Endothelial cell (in vitro differentiated cells): ENCODE results near the gene OCEL1. TPM values are rescaled to one million over a fixed set of nuclear protein-coding genes. Genes with fewer than 3 reads are reported as not detected.

ENCODE experiments used
- DNase-seq: peaks from one replicate; pipeline ENCODE4 v3.0.0; 2021; ENCODE audit warnings: low spot score
- H3K27ac Mint-ChIP-seq: one replicate; pipeline ENCODE4 v1.8.0; 2021; ENCODE audit warnings: mixed read lengths, inconsistent platforms; ENCODE audit not compliant: unreplicated experiment
- H3K27me3 Mint-ChIP-seq: one replicate; pipeline ENCODE4 v1.8.0; 2021; ENCODE audit warnings: mild to moderate bottlenecking, moderate library complexity, mixed read lengths, inconsistent platforms; ENCODE audit not compliant: unreplicated experiment
- H3K36me3 Mint-ChIP-seq: one replicate; pipeline ENCODE4 v1.8.0; 2021; ENCODE audit warnings: mild to moderate bottlenecking, low read depth, mixed read lengths, inconsistent platforms; ENCODE audit not compliant: unreplicated experiment
- H3K4me1 Mint-ChIP-seq: one replicate; pipeline ENCODE4 v1.8.0; 2021; ENCODE audit warnings: mild to moderate bottlenecking, mixed read lengths, inconsistent platforms; ENCODE audit not compliant: unreplicated experiment
- H3K4me3 Mint-ChIP-seq: one replicate; pipeline ENCODE4 v1.8.0; 2021; ENCODE audit warnings: mild to moderate bottlenecking, mixed read lengths, inconsistent platforms; ENCODE audit not compliant: unreplicated experiment
- H3K9me3 Mint-ChIP-seq: one replicate; pipeline ENCODE4 v1.8.0; 2021; ENCODE audit warnings: mixed read lengths, inconsistent platforms; ENCODE audit not compliant: unreplicated experiment
- CTCF ChIP-seq: fragments of 200-600 bp; sonication (generic); IDR thresholded peaks from one replicate; pipeline ENCODE4 v1.5.0; 2021; ENCODE audit warnings: antibody characterized with exemption; ENCODE audit not compliant: unreplicated experiment
- total RNA-seq: library from RNA; stranded (reverse); fragmentation: NEBNext Ultra II Directional; extraction: Animal tissue kit (Norgen Biotek cat#: 25700); gene quantifications from one replicate; pipeline ENCODE4 v1.2.1, GENCODE V29; 2021; ENCODE audit not compliant: unreplicated experiment

Gene OCEL1
- total RNA-seq, 1 donor from 2014 or later, result 16.5 TPM

GRCh38 chr19:17209126-17210036, 16.6 kb upstream of the OCEL1 start:
- Mint-ChIP-seq H3K9me3 (no peaks in the 10 kb centered on the region), H3K4me1 (peaks cover 1% of the 10 kb centered on the region), H3K36me3 (peaks cover 23% of the 10 kb centered on the region), H3K27ac (no peak overlapping the region), H3K4me3 (no peak overlapping the region), H3K27me3 (peaks cover 7% of the 10 kb centered on the region)
- no peak for TF ChIP-seq CTCF
- DNase-seq, result peak; percentile 58

GRCh38 chr19:17210296-17210695, 15.7 kb upstream of the OCEL1 start:
- H3K27ac Mint-ChIP-seq, result no peak overlapping the region
- H3K36me3 Mint-ChIP-seq, result peaks cover 23% of the 10 kb centered on the region
- peaks cover 6% of the 10 kb centered on the region for H3K4me1 Mint-ChIP-seq
- peaks cover 9% of the 10 kb centered on the region for H3K27me3 Mint-ChIP-seq
- no peak overlapping the region for H3K4me3 Mint-ChIP-seq
- H3K9me3 Mint-ChIP-seq, result no peaks in the 10 kb centered on the region
- DNase-seq, result no peak
- TF ChIP-seq CTCF, result no peak

- no peak overlapping the region for H3K4me3 Mint-ChIP-seq
- H3K9me3 Mint-ChIP-seq, result no peaks in the 10 kb centered on the region
- H3K36me3 Mint-ChIP-seq, result peaks cover 24% of the 10 kb centered on the region
- DNase-seq, result no peak
- no peak overlapping the region for H3K27ac Mint-ChIP-seq
- peaks cover 6% of the 10 kb centered on the region for H3K4me1 Mint-ChIP-seq
- peaks cover 7% of the 10 kb centered on the region for H3K27me3 Mint-ChIP-seq
- TF ChIP-seq CTCF, result no peak
Observed at GRCh38 chr19:17211547-17212446, 14.2 kb upstream of the OCEL1 start.

- Mint-ChIP-seq H3K4me3 (no peak overlapping the region), H3K36me3 (peaks cover 26% of the 10 kb centered on the region), H3K9me3 (no peaks in the 10 kb centered on the region), H3K27me3 (peaks cover 9% of the 10 kb centered on the region), H3K27ac (no peak overlapping the region), H3K4me1 (peaks cover 6% of the 10 kb centered on the region)
- DNase-seq, result no peak
- no peak for TF ChIP-seq CTCF
Observed at GRCh38 chr19:17213334-17213733, 12.7 kb upstream of the OCEL1 start.
